SJSA1 (cell line): ENCODE data around the gene DPF3. TPM values are rescaled to one million over a fixed set of nuclear protein-coding genes. Genes with fewer than 3 reads are reported as not detected.

Source experiments
- DNase-seq, 2 experiments: peaks; one replicate each; pipeline ENCODE4 v3.0.0-alpha.2; 2015 to 2020; ENCODE audit warnings: low spot score in 2 of 2, low read depth in 1 of 2
- H3K27ac ChIP-seq: fragments of 250-450 bp; sonication (Bioruptor Pico); 2 replicates; pipeline ENCODE4 v1.5.1; 2020; ENCODE audit warnings: mild to moderate bottlenecking, moderate library complexity
- H3K27me3 ChIP-seq: fragments of 250-450 bp; sonication (Bioruptor Pico); replicated peaks from 2 replicates; pipeline ENCODE4 v1.5.1; 2020; ENCODE audit warnings: mild to moderate bottlenecking, moderate library complexity
- H3K36me3 ChIP-seq: fragments of 250-450 bp; sonication (Bioruptor Pico); 2 replicates; pipeline ENCODE4 v1.5.1; 2020; ENCODE audit warnings: mild to moderate bottlenecking
- H3K4me1 ChIP-seq: fragments of 250-450 bp; sonication (Bioruptor Pico); replicated peaks from 2 replicates; pipeline ENCODE4 v1.6.1; 2021; ENCODE audit warnings: mild to moderate bottlenecking
- H3K4me3 ChIP-seq: fragments of 250-450 bp; sonication (Bioruptor Pico); 2 replicates; pipeline ENCODE4 v1.5.1; 2020; ENCODE audit warnings: mild to moderate bottlenecking
- H3K9me3 ChIP-seq: fragments of 250-450 bp; sonication (Bioruptor Pico); replicated peaks from 2 replicates; pipeline ENCODE4 v1.5.1; 2020; ENCODE audit warnings: mild to moderate bottlenecking
- total RNA-seq: library from RNA; depleted of rRNA; stranded (reverse); fragments of >200 nt; shearing (Covaris generic); gene quantifications from 2 replicates; pipeline ENCODE4 v1.2.3, GENCODE V29; 2014

Gene DPF3
- total RNA-seq, 1 experiment from 2014 or later: 2.1 TPM

DNA sequence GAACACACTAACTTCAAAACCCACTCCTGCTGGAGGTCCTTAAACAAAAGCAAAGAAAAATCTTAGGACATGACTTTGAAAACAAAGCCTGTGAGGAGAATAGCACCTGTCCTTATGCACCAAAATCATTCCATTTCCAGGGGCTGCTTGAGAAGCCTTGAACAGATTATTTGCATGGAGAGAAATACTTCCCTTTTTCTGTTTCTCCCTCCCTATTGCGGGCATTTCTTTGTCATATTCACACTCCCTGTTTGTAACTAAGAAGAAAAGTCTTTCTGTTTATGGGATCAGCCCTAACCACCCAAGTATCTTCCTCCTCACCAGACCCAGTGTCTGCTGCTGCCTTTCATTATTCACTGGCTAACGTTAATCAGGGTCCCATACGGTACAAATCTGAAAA is 218.8 kb downstream of the DPF3 start:
- DNase-seq: no peak
- no peak overlapping the region for H3K27ac ChIP-seq

DNA sequence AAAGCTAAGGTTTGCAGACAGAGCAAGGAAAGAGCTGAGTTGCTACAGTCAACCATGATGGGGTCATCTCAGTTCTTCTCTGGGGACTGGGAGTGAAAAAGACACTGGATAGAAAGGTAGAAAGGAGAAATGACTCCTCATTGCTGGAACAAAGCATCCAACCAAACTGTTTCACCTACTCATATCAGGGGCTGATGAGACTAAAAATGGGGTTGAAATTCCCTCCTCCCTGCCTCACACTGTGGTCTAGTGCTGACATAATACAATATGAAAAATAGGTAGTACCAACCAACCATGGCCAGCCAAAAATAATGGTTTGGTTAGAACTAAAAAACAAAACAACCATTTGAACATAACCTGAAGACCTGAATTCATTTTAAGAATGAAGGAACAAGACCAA is 220.7 kb downstream of the DPF3 start:
- H3K27ac ChIP-seq: no peak overlapping the region
- no peaks in the 10 kb centered on the region for H3K36me3 ChIP-seq
- DNase-seq: no peak
- H3K4me3 ChIP-seq: no peak overlapping the region
- H3K27me3 ChIP-seq: no peaks in the 10 kb centered on the region
- H3K4me1 ChIP-seq: peaks cover 5% of the 10 kb centered on the region
- H3K9me3 ChIP-seq: no peaks in the 10 kb centered on the region

More for the DNA sequence above, 218.8 kb downstream of the DPF3 start:
- Histone ChIP-seq H3K4me1 (peaks cover 5% of the 10 kb centered on the region), H3K4me3 (no peak overlapping the region), H3K27me3 (no peaks in the 10 kb centered on the region), H3K36me3 (no peaks in the 10 kb centered on the region), H3K9me3 (no peaks in the 10 kb centered on the region)

DNA sequence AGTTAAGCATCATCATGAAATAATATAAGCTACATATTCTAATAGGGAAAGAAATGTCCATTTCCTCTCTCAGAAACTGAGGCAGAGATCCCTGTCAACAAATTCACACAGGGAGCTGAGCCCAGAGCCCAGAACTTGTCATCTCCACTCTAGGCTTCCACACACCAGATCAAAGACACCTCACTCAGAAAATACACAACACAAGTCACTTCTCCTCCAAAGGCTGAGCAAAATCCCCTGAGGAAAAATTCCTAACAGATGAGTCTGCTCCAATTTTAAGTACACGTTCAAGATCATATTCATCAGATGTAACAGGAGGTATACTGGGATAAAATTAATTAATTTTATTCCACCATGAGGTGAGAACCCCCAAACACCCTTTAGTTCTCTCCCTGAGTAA is 227.3 kb downstream of the DPF3 start:
- H3K9me3 ChIP-seq: no peaks in the 10 kb centered on the region
- no peaks in the 10 kb centered on the region for H3K36me3 ChIP-seq
- H3K27ac ChIP-seq: peak overlapping the region; percentile 88
- H3K4me1 ChIP-seq: peaks cover 36% of the 10 kb centered on the region
- H3K27me3 ChIP-seq: no peaks in the 10 kb centered on the region
- peak in 1 of 2 experiments; percentile 82 for DNase-seq
- no peak overlapping the region for H3K4me3 ChIP-seq

DNA sequence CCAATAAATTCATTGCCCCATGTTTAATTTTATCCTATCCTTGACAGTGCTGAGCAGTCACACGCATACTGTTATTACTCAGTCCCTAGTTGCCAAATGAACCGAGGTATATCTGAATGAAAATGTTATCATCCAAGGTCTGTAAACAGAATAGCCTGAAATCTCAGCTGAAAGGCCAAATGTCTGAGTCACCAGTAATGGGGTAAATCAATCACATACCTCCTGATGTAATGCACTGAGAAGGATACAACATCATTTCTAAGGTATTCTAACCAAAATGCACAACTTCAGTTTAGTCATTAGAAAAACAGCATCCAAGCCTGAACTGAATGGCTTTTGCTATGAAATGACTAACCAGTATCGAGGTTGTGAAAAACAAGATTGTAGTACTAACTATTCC is 228.6 kb downstream of the DPF3 start:
- peak overlapping the region; percentile 95 for H3K27ac ChIP-seq
- peaks cover 36% of the 10 kb centered on the region for H3K4me1 ChIP-seq
- no peaks in the 10 kb centered on the region for H3K27me3 ChIP-seq
- no peaks in the 10 kb centered on the region for H3K36me3 ChIP-seq
- H3K4me3 ChIP-seq: no peak overlapping the region
- no peaks in the 10 kb centered on the region for H3K9me3 ChIP-seq
- DNase-seq: peak; percentile 66 to 87

DNA sequence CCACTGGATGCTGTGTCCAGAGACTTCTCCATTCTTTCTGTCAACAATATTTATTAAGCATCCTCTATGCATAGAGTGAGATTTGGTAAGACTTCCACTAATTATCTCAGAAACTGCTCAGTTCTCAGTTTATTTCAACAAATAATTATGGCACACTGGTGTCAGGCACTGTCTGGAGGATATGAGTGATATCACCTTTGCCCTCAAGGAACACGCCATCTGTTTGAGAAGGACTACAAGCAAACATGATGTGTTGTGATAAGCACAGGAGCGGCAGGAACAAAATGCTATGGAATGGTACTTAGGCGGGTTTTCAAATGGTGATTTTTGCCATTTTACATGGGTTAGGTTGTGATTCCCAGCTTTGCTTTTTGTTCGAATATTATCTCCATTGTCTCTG is 229.2 kb downstream of the DPF3 start:
- Histone ChIP-seq H3K27ac (peak overlapping the region; percentile 95), H3K4me3 (no peak overlapping the region), H3K9me3 (no peaks in the 10 kb centered on the region), H3K36me3 (no peaks in the 10 kb centered on the region), H3K4me1 (peaks cover 36% of the 10 kb centered on the region), H3K27me3 (no peaks in the 10 kb centered on the region)
- peak in 1 of 2 experiments; percentile 12 for DNase-seq

DNA sequence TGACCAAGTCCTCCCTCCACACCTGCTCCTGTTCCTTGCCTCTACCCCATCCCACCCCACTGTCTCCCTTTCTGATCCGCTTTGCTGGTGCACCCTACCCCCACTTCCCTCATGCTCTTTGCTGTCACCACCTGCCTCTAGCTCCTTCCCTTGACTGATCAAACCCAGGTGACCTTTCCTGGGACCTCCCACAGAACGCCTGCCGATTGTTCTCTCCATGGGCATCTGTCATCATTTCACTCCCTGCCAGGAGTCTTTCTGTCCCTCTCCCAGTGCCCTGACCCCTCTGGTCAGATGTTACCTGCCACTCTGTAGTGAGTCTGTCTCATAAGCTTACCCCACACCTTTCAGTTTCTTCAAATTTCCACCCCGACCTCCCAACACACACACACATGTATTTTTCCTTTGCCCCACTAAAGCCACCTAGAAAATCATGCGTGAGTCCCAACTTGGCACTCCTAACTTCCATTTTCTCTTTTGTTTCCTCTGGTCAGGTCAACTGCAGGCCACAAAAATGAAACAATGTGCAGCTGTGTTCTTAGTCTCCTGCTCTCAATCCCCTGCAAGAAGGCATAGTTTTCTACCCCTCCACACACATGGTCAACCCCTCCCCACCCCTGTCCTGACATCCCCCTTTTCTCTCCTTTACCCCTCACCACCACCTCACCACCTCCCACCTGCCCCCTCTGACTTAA is 229.8 kb downstream of the DPF3 start:
- Histone ChIP-seq H3K36me3 (no peaks in the 10 kb centered on the region), H3K4me1 (peaks cover 36% of the 10 kb centered on the region), H3K27ac (peak overlapping the region; percentile 95), H3K27me3 (no peaks in the 10 kb centered on the region), H3K4me3 (no peak overlapping the region), H3K9me3 (no peaks in the 10 kb centered on the region)
- no peak for DNase-seq

DNA sequence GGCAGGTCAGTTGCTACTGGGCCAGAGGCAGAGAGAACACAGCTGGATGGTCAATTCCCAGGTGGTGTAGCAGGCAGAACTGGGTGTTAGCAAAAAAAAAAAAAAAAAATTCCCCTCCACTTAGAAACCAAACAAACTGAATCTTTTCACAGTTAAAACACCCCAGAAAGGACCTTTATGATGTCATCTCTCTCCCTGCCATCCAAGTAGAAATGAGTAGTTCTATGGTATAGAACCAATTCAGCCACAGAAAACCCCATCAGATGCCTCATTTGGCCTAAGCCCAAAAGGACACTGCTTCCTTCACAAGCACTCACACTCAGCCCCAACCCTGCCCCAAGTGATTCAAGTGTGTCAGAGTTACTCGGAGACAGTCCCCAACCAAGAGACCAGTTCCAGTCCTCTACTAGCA is 230.8 kb downstream of the DPF3 start:
- Histone ChIP-seq H3K4me3 (no peak overlapping the region), H3K27me3 (no peaks in the 10 kb centered on the region), H3K4me1 (peaks cover 36% of the 10 kb centered on the region), H3K9me3 (no peaks in the 10 kb centered on the region), H3K27ac (no peak overlapping the region), H3K36me3 (no peaks in the 10 kb centered on the region)
- no peak for DNase-seq

DNA sequence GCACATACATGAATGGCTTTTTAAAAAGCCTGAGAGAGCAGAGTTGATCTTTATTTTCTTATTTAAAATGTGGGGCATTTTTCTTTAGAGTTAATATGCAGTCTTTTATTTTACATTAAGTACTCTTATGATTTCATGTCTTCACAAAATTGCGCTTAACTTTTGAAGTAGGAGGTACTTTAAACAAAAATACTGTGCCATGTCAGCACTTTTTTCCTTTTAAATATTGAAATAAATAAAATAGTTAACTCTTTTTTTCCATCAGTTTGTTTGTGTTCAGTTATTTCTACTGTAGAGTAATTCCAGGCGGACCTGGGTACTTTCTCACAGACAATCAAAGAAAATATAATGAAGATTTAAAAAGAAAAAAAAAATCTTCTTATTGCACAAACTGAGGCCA is 231.7 kb downstream of the DPF3 start:
- Histone ChIP-seq H3K9me3 (no peaks in the 10 kb centered on the region), H3K4me1 (peaks cover 34% of the 10 kb centered on the region), H3K27me3 (no peaks in the 10 kb centered on the region), H3K36me3 (no peaks in the 10 kb centered on the region), H3K4me3 (no peak overlapping the region), H3K27ac (no peak overlapping the region)
- no peak for DNase-seq

DNA sequence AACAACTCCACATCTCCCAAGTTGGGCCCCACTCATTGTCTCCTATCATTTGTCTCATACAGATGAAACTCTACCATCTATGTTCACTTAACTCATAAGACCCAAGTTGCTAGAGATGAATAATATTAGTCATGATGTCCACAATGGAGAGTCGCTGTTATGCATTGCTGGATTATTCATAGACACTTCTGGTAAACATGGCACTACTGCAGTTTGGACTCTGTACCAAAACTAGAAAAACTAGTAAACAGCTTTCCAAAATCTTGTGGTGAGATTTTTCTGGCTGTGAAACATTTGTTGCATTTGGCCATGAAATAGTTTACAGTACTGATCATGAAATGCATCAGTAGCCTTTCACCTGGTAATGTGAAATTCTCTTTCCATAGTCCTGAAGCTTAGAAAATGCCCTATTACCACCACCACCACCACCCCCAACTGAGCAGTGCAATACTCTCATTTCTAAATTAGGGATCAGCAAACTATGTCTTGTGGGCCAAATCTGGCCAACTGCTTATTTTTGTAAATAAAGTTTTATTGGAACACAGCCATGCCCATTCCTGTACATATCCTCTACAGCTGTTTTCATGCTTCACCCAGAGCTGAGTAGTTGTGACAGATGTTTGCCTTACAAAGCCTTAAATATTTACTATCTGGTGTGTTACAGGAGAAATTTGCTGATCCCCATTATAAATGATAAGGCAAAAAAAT is 236.5 kb downstream of the DPF3 start:
- Histone ChIP-seq H3K27me3 (no peaks in the 10 kb centered on the region), H3K9me3 (no peaks in the 10 kb centered on the region), H3K4me3 (no peak overlapping the region), H3K4me1 (peaks cover 20% of the 10 kb centered on the region), H3K36me3 (no peaks in the 10 kb centered on the region), H3K27ac (no peak overlapping the region)
- DNase-seq: no peak

DNA sequence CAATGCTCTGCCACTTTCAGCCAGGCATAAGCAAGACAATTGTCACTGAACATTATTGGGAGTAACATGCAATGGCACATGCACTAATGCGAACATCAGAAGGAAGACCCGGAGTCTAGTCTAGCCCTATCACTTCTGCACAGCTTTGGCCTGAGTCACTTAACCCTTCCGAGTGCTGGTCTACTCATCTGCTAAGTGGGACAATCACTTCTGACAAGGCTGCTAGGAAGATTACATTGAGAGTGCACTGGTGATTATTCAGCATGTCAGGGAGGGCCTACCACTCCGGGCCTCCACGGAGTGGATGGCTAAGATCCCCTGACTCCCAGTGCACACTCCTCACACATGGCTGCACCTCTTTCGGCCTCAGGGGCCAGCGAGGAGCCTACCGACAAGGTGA is 240.9 kb downstream of the DPF3 start:
- DNase-seq: no peak
- Histone ChIP-seq H3K9me3 (no peaks in the 10 kb centered on the region), H3K36me3 (no peaks in the 10 kb centered on the region), H3K27ac (peak overlapping the region; percentile 61; the same call in 1 of the 2 replicates), H3K27me3 (no peaks in the 10 kb centered on the region), H3K4me1 (peaks cover 52% of the 10 kb centered on the region), H3K4me3 (no peak overlapping the region)

DNA sequence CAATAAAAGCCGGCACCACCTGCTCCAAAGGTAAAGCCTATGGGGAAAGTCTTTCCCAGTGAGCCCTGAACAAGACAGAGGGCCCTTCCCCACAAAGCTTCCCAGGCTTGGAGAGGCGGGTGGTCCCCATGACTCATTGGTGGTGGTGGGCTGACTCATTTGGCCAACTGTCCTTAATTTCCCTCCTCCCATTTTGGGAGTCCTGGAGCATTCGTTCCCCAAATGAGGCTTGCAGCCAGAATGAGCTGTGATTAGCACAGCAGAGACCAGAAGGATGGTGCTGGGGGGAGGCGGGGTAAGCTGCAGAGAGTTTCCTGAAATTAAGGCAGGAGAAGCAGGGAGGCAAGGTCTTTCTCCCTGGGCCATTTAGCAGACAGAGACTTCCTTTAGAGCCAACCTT is 241.7 kb downstream of the DPF3 start:
- Histone ChIP-seq H3K4me1 (peaks cover 61% of the 10 kb centered on the region), H3K9me3 (no peaks in the 10 kb centered on the region), H3K27me3 (no peaks in the 10 kb centered on the region), H3K36me3 (no peaks in the 10 kb centered on the region), H3K27ac (peak overlapping the region; percentile 61), H3K4me3 (no peak overlapping the region)
- peak; percentile 62 to 74 for DNase-seq

DNA sequence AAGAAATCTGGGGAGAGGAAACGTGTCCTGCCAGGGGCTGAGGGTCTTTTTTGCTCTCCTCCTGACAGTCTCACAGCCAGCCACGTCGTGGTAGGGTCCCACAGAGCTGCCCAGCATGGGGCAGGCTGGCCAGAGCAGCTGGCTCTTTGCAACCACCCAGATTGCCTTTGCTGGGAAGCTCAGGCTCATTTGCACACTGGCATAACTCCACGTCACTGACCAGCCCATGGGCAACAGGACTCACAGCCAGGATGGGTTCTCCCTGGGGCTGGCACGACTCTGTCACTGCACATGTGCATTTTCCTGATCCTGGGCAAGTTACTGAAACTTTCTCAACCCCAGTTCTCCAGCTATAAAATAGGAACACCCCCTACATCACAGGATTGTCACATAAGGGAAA is 242.2 kb downstream of the DPF3 start:
- no peak for DNase-seq

DNA sequence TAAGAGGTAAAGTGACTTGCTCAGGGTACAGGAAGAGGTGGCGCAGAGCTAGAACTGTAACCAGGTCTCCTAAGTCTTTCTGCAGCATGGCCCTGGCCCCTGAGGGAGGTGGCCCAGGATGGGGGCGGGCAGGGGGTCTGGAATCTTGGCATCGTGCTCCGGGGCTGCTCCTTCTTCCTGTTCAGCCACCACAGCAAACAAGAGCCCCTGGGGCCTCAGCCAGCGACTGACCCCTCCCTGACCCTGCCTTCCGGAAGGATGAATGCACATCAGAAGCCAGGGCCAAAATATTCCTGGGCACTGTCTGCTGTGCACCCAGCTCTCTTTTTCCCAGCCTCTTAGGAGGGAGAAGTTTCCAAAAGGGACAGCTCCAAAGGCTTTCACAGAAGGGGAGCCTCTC is 242.8 kb downstream of the DPF3 start:
- H3K4me3 ChIP-seq: no peak overlapping the region
- no peaks in the 10 kb centered on the region for H3K36me3 ChIP-seq
- H3K27ac ChIP-seq: peak overlapping the region; percentile 61
- no peaks in the 10 kb centered on the region for H3K9me3 ChIP-seq
- no peaks in the 10 kb centered on the region for H3K27me3 ChIP-seq
- H3K4me1 ChIP-seq: peaks cover 69% of the 10 kb centered on the region
- DNase-seq: peak; percentile 39 to 65

More for the DNA sequence above, 242.2 kb downstream of the DPF3 start:
- H3K9me3 ChIP-seq: no peaks in the 10 kb centered on the region
- no peak overlapping the region for H3K4me3 ChIP-seq
- no peaks in the 10 kb centered on the region for H3K36me3 ChIP-seq
- peaks cover 65% of the 10 kb centered on the region for H3K4me1 ChIP-seq
- peak overlapping the region; percentile 61 for H3K27ac ChIP-seq
- no peaks in the 10 kb centered on the region for H3K27me3 ChIP-seq

DNA sequence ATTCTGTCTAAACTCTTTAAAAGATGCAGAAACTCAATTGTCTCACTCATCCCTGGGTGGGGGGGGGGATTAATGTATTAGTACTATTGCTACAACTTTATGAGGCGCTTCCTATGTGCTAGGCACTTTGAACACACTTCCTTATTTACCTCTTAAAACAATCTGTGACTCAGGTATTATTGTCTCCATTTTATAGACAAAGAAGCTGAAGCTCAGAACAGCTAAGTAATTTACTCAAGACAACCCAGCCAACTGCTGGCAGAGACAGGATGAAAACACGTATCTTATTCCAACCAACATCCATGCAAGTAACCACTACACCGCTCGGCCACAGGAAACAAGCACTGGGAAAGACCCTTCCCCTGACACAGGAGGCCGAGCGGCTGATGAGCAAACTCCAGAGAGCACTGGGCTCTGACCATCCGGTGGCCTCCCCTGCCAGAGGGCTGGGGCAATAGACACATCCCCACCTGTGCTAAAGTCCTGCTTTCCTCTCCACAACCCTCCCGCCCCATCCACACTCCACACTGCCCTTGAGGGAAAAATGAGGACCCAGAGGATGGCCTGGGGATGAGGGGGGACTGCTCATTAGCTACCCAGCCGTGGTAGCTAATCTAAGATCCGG is 244.2 kb downstream of the DPF3 start:
- Histone ChIP-seq H3K9me3 (no peaks in the 10 kb centered on the region), H3K27ac (no peak overlapping the region), H3K4me3 (no peak overlapping the region), H3K4me1 (peaks cover 63% of the 10 kb centered on the region), H3K27me3 (no peaks in the 10 kb centered on the region), H3K36me3 (no peaks in the 10 kb centered on the region)
- no peak for DNase-seq
